HCT116 (cell line): ENCODE data around the gene PRDM2. TPM values are rescaled to one million over a fixed set of nuclear protein-coding genes. Genes with fewer than 3 reads are reported as not detected.

Experiments used
- ATAC-seq: fragments of 200-7000 bp; cut with Tn5 transposase; 2 replicates; pipeline ENCODE4 v1.9.1; 2020; ENCODE audit warnings: mild to moderate bottlenecking, moderate library complexity
- BruUV-seq: library from RNA; stranded (reverse); fragments of 400-500 nt; replicated peaks from 2 replicates; lab custom pipeline; 2021; lab: Mats Ljungman, UMichigan
- CTCF ChIA-PET: fragments of 300-600 bp; sonication (Branson Sonifier 250); formaldehyde crosslinking; loops from one replicate; lab custom pipeline; 2021; ENCODE audit warnings: antibody characterized with exemption; lab: Charles Lee
- POLR2A ChIA-PET: fragments of 300-600, 350-600 bp; sonication (Branson Sonifier 250); formaldehyde crosslinking; loops from one replicate; lab custom pipeline; 2021; ENCODE audit warnings: antibody characterized with exemption; lab: Charles Lee
- RAD21 ChIA-PET, 2 experiments: fragments of 300-600 bp; sonication (Branson Sonifier 250); formaldehyde crosslinking; loops; one replicate each; lab custom pipeline; 2023; ENCODE audit warnings: low total read pairs in 2 of 2; ENCODE audit not compliant: uncharacterized antibody in 2 of 2, unreplicated experiment in 2 of 2, low non-redundant PET in 1 of 2; lab: Charles Lee
- DNase-seq: peaks from one replicate; pipeline ENCODE4 v3.0.0-alpha.2; 2010; ENCODE audit warnings: low read depth, low spot score
- H2AFZ ChIP-seq: fragments of 200-600 bp; shearing (Covaris generic), sonication (generic); 2 replicates; pipeline ENCODE4 v1.6.1; 2017; ENCODE audit warnings: low read depth, mixed run types, mixed read lengths, antibody characterized with exemption, low read length; ENCODE audit not compliant: poor library complexity, severe bottlenecking
- H3K27ac ChIP-seq: 2 replicates; pipeline ENCODE4 v1.5.1; 2012; ENCODE audit warnings: low read depth, low read length
- H3K27me3 ChIP-seq: fragments of 200-600 bp; sonication (generic); 2 replicates; pipeline ENCODE4 v1.6.1; 2016; ENCODE audit warnings: mixed run types, low read length, mixed read lengths; ENCODE audit not compliant: insufficient read depth
- H3K36me3 ChIP-seq, 2 experiments: fragments of 200-500 bp in 1 of 2; fragments of 200-600 bp in 1 of 2; sonication (Bioruptor generic) in 1 of 2; sonication (generic) in 1 of 2; 2 replicates each; pipeline versions ENCODE4 v1.5.1 to v1.6.1; 2014 to 2016; ENCODE audit warnings: low read length in 2 of 2, inconsistent platforms in 1 of 2, mixed read lengths in 1 of 2, mixed run types in 1 of 2; ENCODE audit not compliant: insufficient read depth in 2 of 2, control insufficient read depth in 1 of 2
- H3K4me1 ChIP-seq, 2 experiments: fragments of 200-600 bp in 1 of 2; sonication (generic) in 1 of 2; 2 replicates each; pipeline versions ENCODE4 v1.5.1 to v1.6.1; 2012 to 2017; ENCODE audit warnings: low read length in 2 of 2, inconsistent platforms in 1 of 2, mild to moderate bottlenecking in 1 of 2, mixed read lengths in 1 of 2, mixed run types in 1 of 2, moderate library complexity in 1 of 2; ENCODE audit not compliant: insufficient read depth in 2 of 2, control insufficient read depth in 1 of 2
- H3K4me2 ChIP-seq: fragments of 200-600 bp; sonication (generic); 2 replicates; pipeline ENCODE4 v1.6.1; 2017; ENCODE audit warnings: mixed run types, low read length, mixed read lengths
- H3K4me3 ChIP-seq, 2 experiments: fragments of 200-600 bp in 1 of 2; sonication (generic) in 1 of 2; replicated peaks in 1 of 2; 2 replicates each; pipeline ENCODE4 v1.5.1; 2011 to 2016; ENCODE audit warnings: low read length in 2 of 2, control low read depth in 1 of 2, low read depth in 1 of 2, mild to moderate bottlenecking in 1 of 2, mixed read lengths in 1 of 2, mixed run types in 1 of 2
- H3K79me2 ChIP-seq: fragments of 200-600 bp; sonication (generic); 2 replicates; pipeline ENCODE4 v1.6.1; 2017; ENCODE audit warnings: mild to moderate bottlenecking, mixed run types, low read length, moderate library complexity, mixed read lengths; ENCODE audit not compliant: insufficient read depth
- H3K9ac ChIP-seq: fragments of 200-600 bp; sonication (generic); 2 replicates; pipeline ENCODE4 v1.6.1; 2016; ENCODE audit warnings: low read length, mixed read lengths
- H3K9me2 ChIP-seq: fragments of 200-600 bp; sonication (generic), shearing (Covaris generic); 2 replicates; pipeline ENCODE4 v1.6.1; 2017; ENCODE audit warnings: mixed run types, mild to moderate bottlenecking, moderate library complexity; ENCODE audit not compliant: insufficient read depth
- H3K9me3 ChIP-seq, 2 experiments: fragments of 200-500 bp in 1 of 2; fragments of 200-600 bp in 1 of 2; sonication (Bioruptor generic) in 1 of 2; sonication (generic) in 1 of 2; 2 replicates each; pipeline ENCODE4 v1.6.1; 2014 to 2017; ENCODE audit warnings: low read length in 2 of 2, mixed read lengths in 2 of 2, inconsistent platforms in 1 of 2, low read depth in 1 of 2, mild to moderate bottlenecking in 1 of 2, mixed run types in 1 of 2, moderate library complexity in 1 of 2; ENCODE audit not compliant: control insufficient read depth in 1 of 2, insufficient read depth in 1 of 2
- H4K20me1 ChIP-seq: fragments of 200-600 bp; sonication (generic), shearing (Covaris generic); 2 replicates; pipeline ENCODE4 v1.6.1; 2017; ENCODE audit warnings: mixed run types, mild to moderate bottlenecking, moderate library complexity; ENCODE audit not compliant: insufficient read depth
- CTCF ChIP-seq, 3 experiments: fragments of 200-600 bp in 1 of 3; sonication (generic) in 1 of 3; IDR thresholded peaks in 2 of 3; conservative IDR thresholded peaks in 1 of 3; 2 replicates each; pipeline ENCODE4 v1.5.1; 2012 to 2017; ENCODE audit warnings: low read depth in 2 of 3, low read length in 2 of 3, antibody characterized with exemption in 1 of 3, borderline replicate concordance in 1 of 3, control low read depth in 1 of 3, mild to moderate bottlenecking in 1 of 3, mixed read lengths in 1 of 3, mixed run types in 1 of 3, moderate library complexity in 1 of 3; ENCODE audit not compliant: insufficient read depth in 1 of 3
- JUND ChIP-seq: IDR thresholded peaks from 2 replicates; pipeline ENCODE4 v1.6.1; 2012
- POLR2AphosphoS5 ChIP-seq: IDR thresholded peaks from 2 replicates; pipeline ENCODE4 v1.6.1; 2011; ENCODE audit warnings: mild to moderate bottlenecking, low read depth, low read length, moderate library complexity
- REST ChIP-seq: IDR thresholded peaks from 2 replicates; pipeline ENCODE4 v1.6.1; 2012; ENCODE audit warnings: low read depth
- SIN3A ChIP-seq: IDR thresholded peaks from 2 replicates; pipeline ENCODE4 v1.6.1; 2012; ENCODE audit warnings: low read depth
- SP1 ChIP-seq: IDR thresholded peaks from 2 replicates; pipeline ENCODE4 v1.6.1; 2012; ENCODE audit warnings: low read depth
- ZNF274 ChIP-seq: fragments of 200-500 bp; sonication (Bioruptor generic); IDR thresholded peaks from 2 replicates; pipeline ENCODE4 v1.6.1; 2014; ENCODE audit warnings: mild to moderate bottlenecking, low read depth, low read length, inconsistent platforms
- intact Hi-C: fragments of 100-400 bp; cut with micrococcal nuclease; formaldehyde crosslinking; loops from 2 replicates; pipeline ENCODE4 v1.10.0; 2022
- total RNA-seq: library from RNA; stranded (reverse); gene quantifications from one replicate; pipeline ENCODE4 v1.2.1, GENCODE V29; 2021; ENCODE audit not compliant: unreplicated experiment

PRDM2 gene
- total RNA-seq, 1 experiment from 2014 or later, result 17.3 TPM

GRCh38 chr1:13818926-13819325 is 118.9 kb downstream of the PRDM2 start:
- no TSS peak for BruUV-seq
- H4K20me1 ChIP-seq, result no peaks in the 10 kb centered on the region
- no peak overlapping the region for H3K27ac ChIP-seq
- no peaks in the 10 kb centered on the region for H3K4me1 ChIP-seq
- H3K9me2 ChIP-seq, result no peaks in the 10 kb centered on the region
- H3K9ac ChIP-seq, result no peak overlapping the region
- POLR2A ChIA-PET, result no interaction called here
- ATAC-seq, result no peak
- no peaks in the 10 kb centered on the region for H3K79me2 ChIP-seq
- no peak overlapping the region for H3K4me2 ChIP-seq
- intact Hi-C loops, result no loop called here
- RAD21 ChIA-PET, result no interaction called here
- DNase-seq, result no peak
- no peak overlapping the region for H3K4me3 ChIP-seq
- H3K36me3 ChIP-seq, result no peaks in the 10 kb centered on the region
- TF ChIP-seq SP1, result no peak
- TF ChIP-seq CTCF (IDR thresholded peaks at IDR 0.05 in 2 of 3, conservative IDR thresholded peaks at IDR 0.05 in 1 of 3; ENCODE audit: borderline replicate concordance in 1 of 3, insufficient read depth in 1 of 3, low read depth in 2 of 3, low read length in 2 of 3), result no peak
- no peak for TF ChIP-seq ZNF274
- TF ChIP-seq JUND, result no peak
- TF ChIP-seq POLR2AphosphoS5, result no peak
- no peak for TF ChIP-seq REST
- no peak for TF ChIP-seq SIN3A
- CTCF ChIA-PET, result no interaction called here
- H3K9me3 ChIP-seq, result no peaks in the 10 kb centered on the region
- H2AFZ ChIP-seq, result no peak overlapping the region
- no peaks in the 10 kb centered on the region for H3K27me3 ChIP-seq
